Measurements from ENCODE around the gene IQGAP2.

Gene IQGAP2

GRCh38 chr5:76682387-76682786, 279.3 kb downstream of the IQGAP2 start:
- DNase-seq (ENCODE audit: low spot score in 2 of 2): no peak
- Mint-ChIP-seq H3K36me3 (peaks cover 5% of the 10 kb centered on the region), H3K4me1 (no peaks in the 10 kb centered on the region)

GRCh38 chr5:76683816-76684731, 281.0 kb downstream of the IQGAP2 start:
- Mint-ChIP-seq H3K36me3 (peaks cover 5% of the 10 kb centered on the region), H3K9me3 (no peaks in the 10 kb centered on the region), H3K27me3 (no peaks in the 10 kb centered on the region), H3K4me1 (no peaks in the 10 kb centered on the region), H3K4me3 (no peak overlapping the region), H3K27ac (no peak overlapping the region)
- DNase-seq (ENCODE audit: low spot score in 2 of 2): no peak
- ATAC-seq (ENCODE audit: low read depth): no peak

More at GRCh38 chr5:76682387-76682786, 279.3 kb downstream of the IQGAP2 start:
- no peak for ATAC-seq (ENCODE audit: low read depth)
- Mint-ChIP-seq H3K4me3 (no peak overlapping the region), H3K9me3 (no peaks in the 10 kb centered on the region), H3K27me3 (no peaks in the 10 kb centered on the region), H3K27ac (no peak overlapping the region)

GRCh38 chr5:76684756-76685519, 281.9 kb downstream of the IQGAP2 start:
- Mint-ChIP-seq H3K4me3 (no peak overlapping the region), H3K4me1 (no peaks in the 10 kb centered on the region), H3K27ac (no peak overlapping the region), H3K27me3 (no peaks in the 10 kb centered on the region), H3K36me3 (peaks cover 5% of the 10 kb centered on the region), H3K9me3 (no peaks in the 10 kb centered on the region)
- DNase-seq (ENCODE audit: low spot score in 2 of 2): no peak
- ATAC-seq (ENCODE audit: low read depth): no peak

- Mint-ChIP-seq H3K9me3 (no peaks in the 10 kb centered on the region), H3K27me3 (no peaks in the 10 kb centered on the region), H3K27ac (no peak overlapping the region), H3K36me3 (peaks cover 7% of the 10 kb centered on the region), H3K4me3 (no peak overlapping the region), H3K4me1 (no peaks in the 10 kb centered on the region)
- DNase-seq (ENCODE audit: low spot score in 2 of 2) (no peak), ATAC-seq (ENCODE audit: low read depth) (no peak)
Observed at GRCh38 chr5:76685704-76686103, 282.6 kb downstream of the IQGAP2 start.

GRCh38 chr5:76688212-76688611, 285.1 kb downstream of the IQGAP2 start:
- H3K4me1 Mint-ChIP-seq: no peaks in the 10 kb centered on the region
- no peak overlapping the region for H3K27ac Mint-ChIP-seq
- no peak overlapping the region for H3K4me3 Mint-ChIP-seq
- H3K36me3 Mint-ChIP-seq: peaks cover 7% of the 10 kb centered on the region
- no peaks in the 10 kb centered on the region for H3K9me3 Mint-ChIP-seq
- H3K27me3 Mint-ChIP-seq: no peaks in the 10 kb centered on the region
- ATAC-seq (ENCODE audit: low read depth): no peak
- DNase-seq (ENCODE audit: low spot score in 2 of 2): no peak

GRCh38 chr5:76688836-76689235, 285.8 kb downstream of the IQGAP2 start:
- Mint-ChIP-seq H3K27me3 (no peaks in the 10 kb centered on the region), H3K27ac (no peak overlapping the region), H3K36me3 (peaks cover 5% of the 10 kb centered on the region)

GRCh38 chr5:76689321-76690036, 286.4 kb downstream of the IQGAP2 start:
- Mint-ChIP-seq H3K27ac (no peak overlapping the region), H3K36me3 (peaks cover 5% of the 10 kb centered on the region), H3K4me1 (no peaks in the 10 kb centered on the region), H3K27me3 (no peaks in the 10 kb centered on the region), H3K4me3 (no peak overlapping the region), H3K9me3 (no peaks in the 10 kb centered on the region)
- ATAC-seq (ENCODE audit: low read depth) (no peak), DNase-seq (ENCODE audit: low spot score in 2 of 2) (no peak)

More at GRCh38 chr5:76688836-76689235, 285.8 kb downstream of the IQGAP2 start:
- ATAC-seq (ENCODE audit: low read depth) (no peak), DNase-seq (ENCODE audit: low spot score in 2 of 2) (no peak)
- Mint-ChIP-seq H3K4me1 (no peaks in the 10 kb centered on the region), H3K4me3 (no peak overlapping the region), H3K9me3 (no peaks in the 10 kb centered on the region)

GRCh38 chr5:76690037-76690679, 287.1 kb downstream of the IQGAP2 start:
- no peak overlapping the region for H3K4me3 Mint-ChIP-seq
- no peak for DNase-seq (ENCODE audit: low spot score in 2 of 2)

GRCh38 chr5:76690704-76691466, 287.8 kb downstream of the IQGAP2 start:
- Mint-ChIP-seq H3K27me3 (no peaks in the 10 kb centered on the region), H3K4me1 (no peaks in the 10 kb centered on the region), H3K27ac (no peak overlapping the region), H3K4me3 (no peak overlapping the region), H3K9me3 (no peaks in the 10 kb centered on the region), H3K36me3 (peaks cover 3% of the 10 kb centered on the region)
- ATAC-seq (ENCODE audit: low read depth) (no peak), DNase-seq (ENCODE audit: low spot score in 2 of 2) (no peak)

More at GRCh38 chr5:76690037-76690679, 287.1 kb downstream of the IQGAP2 start:
- Mint-ChIP-seq H3K27me3 (no peaks in the 10 kb centered on the region), H3K4me1 (no peaks in the 10 kb centered on the region), H3K36me3 (peaks cover 5% of the 10 kb centered on the region), H3K27ac (no peak overlapping the region), H3K9me3 (no peaks in the 10 kb centered on the region)
- ATAC-seq (ENCODE audit: low read depth): no peak

GRCh38 chr5:76691467-76692273, 288.6 kb downstream of the IQGAP2 start:
- Mint-ChIP-seq H3K4me3 (no peak overlapping the region), H3K36me3 (peaks cover 4% of the 10 kb centered on the region), H3K4me1 (no peaks in the 10 kb centered on the region), H3K9me3 (no peaks in the 10 kb centered on the region), H3K27ac (no peak overlapping the region), H3K27me3 (no peaks in the 10 kb centered on the region)
- ATAC-seq (ENCODE audit: low read depth) (no peak), DNase-seq (ENCODE audit: low spot score in 2 of 2) (no peak)

- Mint-ChIP-seq H3K27ac (no peak overlapping the region), H3K27me3 (no peaks in the 10 kb centered on the region), H3K36me3 (peaks cover 4% of the 10 kb centered on the region), H3K9me3 (no peaks in the 10 kb centered on the region), H3K4me1 (no peaks in the 10 kb centered on the region), H3K4me3 (no peak overlapping the region)
- DNase-seq (ENCODE audit: low spot score in 2 of 2) (no peak), ATAC-seq (ENCODE audit: low read depth) (no peak)
Observed at GRCh38 chr5:76692274-76692540, 289.1 kb downstream of the IQGAP2 start.

GRCh38 chr5:76692651-76693050, 289.6 kb downstream of the IQGAP2 start:
- no peaks in the 10 kb centered on the region for H3K9me3 Mint-ChIP-seq
- H3K4me1 Mint-ChIP-seq: no peaks in the 10 kb centered on the region
- peaks cover 4% of the 10 kb centered on the region for H3K36me3 Mint-ChIP-seq
- no peak for DNase-seq (ENCODE audit: low spot score in 2 of 2)
- H3K27me3 Mint-ChIP-seq: no peaks in the 10 kb centered on the region
- H3K27ac Mint-ChIP-seq: no peak overlapping the region
- no peak overlapping the region for H3K4me3 Mint-ChIP-seq
- no peak for ATAC-seq (ENCODE audit: low read depth)
